Measurements from ENCODE around the gene C4orf50.

Gene C4orf50

GRCh38 chr4:5992828-5993321 lies 25.4 kb downstream of the C4orf50 start:
- DNase-seq (ENCODE audit: low read depth) = no peak

- no peak for DNase-seq (ENCODE audit: low read depth)
Measured at GRCh38 chr4:5992171-5992827, 25.9 kb downstream of the C4orf50 start.

GRCh38 chr4:5991405-5991804 lies 26.8 kb downstream of the C4orf50 start:
- no peak for DNase-seq (ENCODE audit: low read depth)

GRCh38 chr4:5990446-5991160 lies 27.6 kb downstream of the C4orf50 start:
- no peak for DNase-seq (ENCODE audit: low read depth)

- no peak for DNase-seq (ENCODE audit: low read depth)
Measured at GRCh38 chr4:5989236-5990225, 28.7 kb downstream of the C4orf50 start.

GRCh38 chr4:5988086-5988845 lies 30.0 kb downstream of the C4orf50 start:
- peak; percentile 8 for DNase-seq (ENCODE audit: low read depth)

- no peak for DNase-seq (ENCODE audit: low read depth)
Measured at GRCh38 chr4:5984843-5985242, 33.4 kb downstream of the C4orf50 start.

- DNase-seq (ENCODE audit: low read depth) = no peak
Measured at GRCh38 chr4:5982156-5982973, 35.9 kb downstream of the C4orf50 start.

GRCh38 chr4:5980436-5981155 lies 37.6 kb downstream of the C4orf50 start:
- no peak for DNase-seq (ENCODE audit: low read depth)

GRCh38 chr4:5979981-5980380 lies 38.2 kb downstream of the C4orf50 start:
- no peak for DNase-seq (ENCODE audit: low read depth)

GRCh38 chr4:5976921-5977320 lies 41.3 kb downstream of the C4orf50 start:
- DNase-seq (ENCODE audit: low read depth) = no peak

- no peak for DNase-seq (ENCODE audit: low read depth)
Measured at GRCh38 chr4:5976431-5976830, 41.8 kb downstream of the C4orf50 start.

- no peak for DNase-seq (ENCODE audit: low read depth)
Measured at GRCh38 chr4:5974321-5974720, 43.9 kb downstream of the C4orf50 start.

GRCh38 chr4:5973486-5974220 lies 44.6 kb downstream of the C4orf50 start:
- no peak for DNase-seq (ENCODE audit: low read depth)

GRCh38 chr4:5973033-5973432 lies 45.2 kb downstream of the C4orf50 start:
- no peak for DNase-seq (ENCODE audit: low read depth)

GRCh38 chr4:5972571-5972970 lies 45.7 kb downstream of the C4orf50 start:
- no peak for DNase-seq (ENCODE audit: low read depth)

- no peak for DNase-seq (ENCODE audit: low read depth)
Measured at GRCh38 chr4:5971078-5971450, 47.2 kb downstream of the C4orf50 start.

- DNase-seq (ENCODE audit: low read depth) = no peak
Measured at GRCh38 chr4:5970381-5971077, 47.7 kb downstream of the C4orf50 start.

- no peak for DNase-seq (ENCODE audit: low read depth)
Measured at GRCh38 chr4:5969777-5970176, 48.5 kb downstream of the C4orf50 start.
